ENCODE measurements around the gene TOR1A.
"Not testable (repeated sequence)": the region's sequence is repeated elsewhere in the genome, so short reads cannot be mapped to it uniquely, and the experiment has no call there.

Gene TOR1A

GRCh38 chr9:129777769-129778130 lies 46.2 kb downstream of the TOR1A start:
- H3K4me3 ChIP-seq (ENCODE audit: low read length, poor library complexity, severe bottlenecking), result peak overlapping the region; percentile 1
- H3F3A ChIP-seq (ENCODE audit: low read depth), result no peaks in the 10 kb centered on the region
- peaks cover 11% of the 10 kb centered on the region for H3K4me1 ChIP-seq (ENCODE audit: insufficient read depth, low read length, poor library complexity, severe bottlenecking)
- no peaks in the 10 kb centered on the region for H3K27me3 ChIP-seq (ENCODE audit: insufficient read depth, low read length, poor library complexity, severe bottlenecking)
- TF ChIP-seq CTCF (conservative IDR thresholded peaks at IDR 0.05; ENCODE audit: low read length) (no peak), EZH2phosphoT487 (IDR thresholded peaks at IDR 0.05; ENCODE audit: borderline replicate concordance) (no peak)
- H2AFZ ChIP-seq (ENCODE audit: low read length), result no peak overlapping the region
- no peak overlapping the region for H3K9ac ChIP-seq (ENCODE audit: low read depth, low read length, poor library complexity, severe bottlenecking)
- no peaks in the 10 kb centered on the region for H3K9me3 ChIP-seq (ENCODE audit: insufficient read depth, low read depth, low read length)
- no peaks in the 10 kb centered on the region for H3K9me2 ChIP-seq (replicated peaks; ENCODE audit: low read depth, low read length)
- no peaks in the 10 kb centered on the region for H3K36me3 ChIP-seq (ENCODE audit: insufficient read depth, low read length)
- peak overlapping the region; percentile 70 for H3K4me2 ChIP-seq (ENCODE audit: low read depth, low read length, poor library complexity, severe bottlenecking)
- no peaks in the 10 kb centered on the region for H3K79me2 ChIP-seq (ENCODE audit: insufficient read depth, low read length)
- H4K20me1 ChIP-seq (ENCODE audit: insufficient read depth, low read length, poor library complexity, severe bottlenecking), result no peaks in the 10 kb centered on the region

- Histone ChIP-seq H4K20me1 (ENCODE audit: insufficient read depth, low read length, poor library complexity, severe bottlenecking) (no peaks in the 10 kb centered on the region), H3K9me2 (replicated peaks; ENCODE audit: low read depth, low read length) (no peaks in the 10 kb centered on the region), H3K9me3 (ENCODE audit: insufficient read depth, low read depth, low read length) (no peaks in the 10 kb centered on the region), H3K4me1 (ENCODE audit: insufficient read depth, low read length, poor library complexity, severe bottlenecking) (peaks cover 11% of the 10 kb centered on the region), H3K27me3 (ENCODE audit: insufficient read depth, low read length, poor library complexity, severe bottlenecking) (no peaks in the 10 kb centered on the region), H3K4me3 (ENCODE audit: low read length, poor library complexity, severe bottlenecking) (peak overlapping the region; percentile 46), H3K79me2 (ENCODE audit: insufficient read depth, low read length) (no peaks in the 10 kb centered on the region), H3K4me2 (ENCODE audit: low read depth, low read length, poor library complexity, severe bottlenecking) (peak overlapping the region; percentile 70), H2AFZ (ENCODE audit: low read length) (no peak overlapping the region), H3K9ac (ENCODE audit: low read depth, low read length, poor library complexity, severe bottlenecking) (no peak overlapping the region), H3F3A (ENCODE audit: low read depth) (no peaks in the 10 kb centered on the region), H3K36me3 (ENCODE audit: insufficient read depth, low read length) (no peaks in the 10 kb centered on the region)
- TF ChIP-seq CTCF (conservative IDR thresholded peaks at IDR 0.05; ENCODE audit: low read length), result no peak
- no peak for TF ChIP-seq EZH2phosphoT487 (IDR thresholded peaks at IDR 0.05; ENCODE audit: borderline replicate concordance)
Measured at GRCh38 chr9:129776938-129777768, 46.8 kb downstream of the TOR1A start.

GRCh38 chr9:129776566-129776937 lies 47.4 kb downstream of the TOR1A start:
- no peak for TF ChIP-seq CTCF (conservative IDR thresholded peaks at IDR 0.05; ENCODE audit: low read length)
- TF ChIP-seq EZH2phosphoT487 (IDR thresholded peaks at IDR 0.05; ENCODE audit: borderline replicate concordance), result no peak
- Histone ChIP-seq H3K27me3 (ENCODE audit: insufficient read depth, low read length, poor library complexity, severe bottlenecking) (no peaks in the 10 kb centered on the region), H3K79me2 (ENCODE audit: insufficient read depth, low read length) (no peaks in the 10 kb centered on the region), H4K20me1 (ENCODE audit: insufficient read depth, low read length, poor library complexity, severe bottlenecking) (no peaks in the 10 kb centered on the region), H3K4me2 (ENCODE audit: low read depth, low read length, poor library complexity, severe bottlenecking) (peak overlapping the region; percentile 70), H3F3A (ENCODE audit: low read depth) (no peaks in the 10 kb centered on the region), H3K4me3 (ENCODE audit: low read length, poor library complexity, severe bottlenecking) (peak overlapping the region; percentile 46), H2AFZ (ENCODE audit: low read length) (no peak overlapping the region), H3K9me2 (replicated peaks; ENCODE audit: low read depth, low read length) (no peaks in the 10 kb centered on the region), H3K4me1 (ENCODE audit: insufficient read depth, low read length, poor library complexity, severe bottlenecking) (peaks cover 11% of the 10 kb centered on the region), H3K9me3 (ENCODE audit: insufficient read depth, low read depth, low read length) (no peaks in the 10 kb centered on the region), H3K9ac (ENCODE audit: low read depth, low read length, poor library complexity, severe bottlenecking) (no peak overlapping the region), H3K36me3 (ENCODE audit: insufficient read depth, low read length) (no peaks in the 10 kb centered on the region)

- H3K4me2 ChIP-seq (ENCODE audit: low read depth, low read length, poor library complexity, severe bottlenecking); H3F3A ChIP-seq (ENCODE audit: low read depth); H3K79me2 ChIP-seq (ENCODE audit: insufficient read depth, low read length); H3K36me3 ChIP-seq (ENCODE audit: insufficient read depth, low read length); H3K9ac ChIP-seq (ENCODE audit: low read depth, low read length, poor library complexity, severe bottlenecking); H3K9me3 ChIP-seq (ENCODE audit: insufficient read depth, low read depth, low read length); H2AFZ ChIP-seq (ENCODE audit: low read length); H3K4me3 ChIP-seq (ENCODE audit: low read length, poor library complexity, severe bottlenecking); H4K20me1 ChIP-seq (ENCODE audit: insufficient read depth, low read length, poor library complexity, severe bottlenecking); H3K27me3 ChIP-seq (ENCODE audit: insufficient read depth, low read length, poor library complexity, severe bottlenecking); H3K9me2 ChIP-seq (replicated peaks; ENCODE audit: low read depth, low read length): not testable (repeated sequence)
- peaks cover 11% of the 10 kb centered on the region for H3K4me1 ChIP-seq (ENCODE audit: insufficient read depth, low read length, poor library complexity, severe bottlenecking)
Measured at GRCh38 chr9:129776096-129776495, 47.8 kb downstream of the TOR1A start.
